ENCODE data around the gene PGAP3.

The PGAP3 gene

GRCh38 chr17:39671651-39672521, 16.0 kb downstream of the PGAP3 start:
- peak; percentile 37 for DNase-seq (ENCODE audit: low read depth)

DNA sequence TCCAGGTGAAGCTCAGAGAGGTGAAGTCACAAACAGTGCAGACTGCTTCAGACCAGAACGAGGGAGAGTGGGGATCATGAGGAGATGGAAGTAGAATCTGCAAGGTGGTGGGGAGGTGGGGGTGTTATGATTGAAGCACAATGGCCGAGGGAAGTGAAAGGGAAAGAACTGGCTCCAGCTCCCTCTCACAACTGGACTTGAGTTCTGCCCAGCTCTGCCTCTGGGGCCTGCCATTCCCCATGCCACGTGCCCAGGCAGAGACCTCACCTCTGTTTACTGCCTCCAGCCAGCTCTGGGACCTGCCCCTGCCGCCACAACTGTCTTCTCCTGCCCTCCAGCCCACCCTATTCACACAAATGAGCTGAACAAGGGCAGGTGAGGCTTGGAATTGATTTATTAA, 17.1 kb downstream of the PGAP3 start:
- DNase-seq (ENCODE audit: low read depth) = no peak

GRCh38 chr17:39669897-39670735, 17.7 kb downstream of the PGAP3 start:
- no peak for DNase-seq (ENCODE audit: low read depth)

- peak; percentile 48 for DNase-seq (ENCODE audit: low read depth)
Measured at GRCh38 chr17:39667945-39668924, 19.6 kb downstream of the PGAP3 start, which contains the start of gene PNMT. PNMT (plus strand) TSS chr17:39668453; CDS start chr17:39668476, 23 bp downstream.

DNA sequence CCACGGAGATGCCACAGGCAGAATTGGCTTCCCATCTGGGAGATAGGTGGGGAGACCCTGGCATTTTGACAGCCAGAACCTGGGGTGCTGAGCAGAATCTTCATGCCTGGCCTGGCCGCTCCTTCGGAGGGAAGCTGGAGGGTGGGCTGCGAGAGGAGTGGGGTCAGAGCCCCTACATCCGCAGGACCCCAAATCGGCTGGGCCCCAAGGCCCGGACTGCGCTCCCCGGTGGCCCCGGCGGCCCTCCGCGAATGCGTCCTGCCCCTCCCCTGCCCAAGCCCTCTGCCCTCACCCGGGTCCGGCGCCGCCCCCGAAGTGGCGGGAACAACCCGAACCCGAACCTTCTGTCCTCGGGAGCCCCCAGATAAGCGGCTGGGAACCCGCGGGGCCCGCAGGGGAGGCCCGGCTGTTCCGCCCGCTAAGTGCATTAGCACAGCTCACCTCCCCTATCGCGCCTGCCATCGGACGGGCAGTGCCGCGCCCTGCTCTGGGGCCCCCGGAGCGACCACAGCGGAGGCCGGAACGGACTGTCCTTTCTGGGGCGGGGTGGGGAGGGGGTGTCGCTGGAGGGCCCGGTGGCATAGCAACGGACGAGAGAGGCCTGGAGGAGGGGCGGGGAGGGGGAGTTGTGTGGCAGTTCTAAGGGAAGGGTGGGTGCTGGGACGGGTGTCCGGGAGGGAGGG, 20.5 kb downstream of the PGAP3 start:
- no peak for DNase-seq (ENCODE audit: low read depth)

DNA sequence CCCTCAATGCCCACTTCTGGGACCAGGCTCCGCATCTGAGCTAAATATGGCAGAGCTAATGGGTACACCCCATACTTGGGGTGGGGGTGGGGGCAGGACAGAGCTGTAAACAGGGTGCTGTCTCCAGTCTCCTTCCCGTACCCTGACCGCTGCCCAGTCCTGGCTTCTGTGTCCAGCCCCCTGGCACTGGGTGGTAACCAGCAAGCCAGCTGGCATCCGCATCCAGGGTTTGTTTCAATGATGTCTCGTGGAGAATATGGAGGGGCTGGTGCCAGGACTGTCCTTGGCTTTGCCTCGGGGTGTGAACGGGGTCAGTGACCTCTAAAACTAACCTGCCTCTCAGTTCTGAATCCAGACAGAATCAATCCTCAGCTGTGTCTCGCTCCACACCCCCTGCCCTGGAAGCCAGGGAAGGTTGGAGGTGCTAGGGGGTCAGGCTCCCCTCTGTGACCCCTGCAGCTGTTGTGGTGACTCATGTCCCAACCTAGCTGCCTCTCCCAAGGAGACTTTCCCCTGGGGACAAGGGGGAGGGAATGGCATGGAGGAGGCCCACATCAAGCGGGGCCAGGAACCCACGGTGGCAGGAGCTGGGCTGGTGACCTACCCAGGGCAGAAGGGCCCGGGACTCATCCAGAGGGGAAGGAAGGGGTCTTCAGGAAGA, 21.1 kb downstream of the PGAP3 start:
- no peak for DNase-seq (ENCODE audit: low read depth)

DNA sequence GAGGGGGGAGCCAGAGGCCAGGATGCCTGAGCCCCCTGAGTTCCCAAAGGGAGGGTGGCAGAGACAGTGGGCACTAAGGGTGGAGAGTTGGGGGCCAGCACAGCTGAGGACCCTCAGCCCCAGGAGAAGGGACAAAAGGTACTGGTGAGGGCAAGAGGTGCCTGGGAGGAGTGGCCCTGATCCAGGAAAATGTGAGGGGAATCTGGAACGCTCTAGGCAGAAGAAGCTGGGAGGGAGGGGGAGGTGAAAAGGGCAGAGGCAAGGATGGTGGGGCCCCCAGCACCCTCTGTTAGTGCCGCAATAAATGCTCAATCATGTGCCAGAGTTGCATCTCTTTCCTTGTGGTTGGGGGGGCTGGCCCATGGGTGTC, 21.6 kb downstream of the PGAP3 start:
- DNase-seq (ENCODE audit: low read depth) = no peak

- no peak for DNase-seq (ENCODE audit: low read depth)
Measured at GRCh38 chr17:39665642-39666224, 22.1 kb downstream of the PGAP3 start.

- DNase-seq (ENCODE audit: low read depth) = no peak
Measured at GRCh38 chr17:39664581-39665561, 23.0 kb downstream of the PGAP3 start, which contains the start of gene TCAP. TCAP (plus strand) TSS chr17:39665349; CDS start chr17:39665360, 11 bp downstream.

GRCh38 chr17:39663688-39664580, 23.9 kb downstream of the PGAP3 start:
- DNase-seq (ENCODE audit: low read depth) = no peak

DNA sequence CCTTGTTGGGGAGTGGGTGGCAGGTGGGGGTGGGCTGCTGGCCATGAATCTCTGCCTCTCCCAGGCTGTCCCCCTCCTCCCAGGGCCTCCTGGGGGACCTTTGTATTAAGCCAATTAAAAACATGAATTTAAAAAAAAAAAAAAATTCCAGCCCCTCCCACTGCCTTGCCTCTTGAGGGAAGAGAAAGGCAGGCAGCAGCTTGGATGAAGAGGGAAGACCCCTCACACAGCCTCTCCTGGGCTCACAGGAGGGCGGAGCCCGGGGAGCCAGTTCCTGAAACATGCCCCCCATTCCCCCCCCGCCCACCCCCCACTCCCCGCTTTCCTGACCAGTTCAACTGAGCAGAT, 24.5 kb downstream of the PGAP3 start:
- DNase-seq (ENCODE audit: low read depth) = no peak

DNA sequence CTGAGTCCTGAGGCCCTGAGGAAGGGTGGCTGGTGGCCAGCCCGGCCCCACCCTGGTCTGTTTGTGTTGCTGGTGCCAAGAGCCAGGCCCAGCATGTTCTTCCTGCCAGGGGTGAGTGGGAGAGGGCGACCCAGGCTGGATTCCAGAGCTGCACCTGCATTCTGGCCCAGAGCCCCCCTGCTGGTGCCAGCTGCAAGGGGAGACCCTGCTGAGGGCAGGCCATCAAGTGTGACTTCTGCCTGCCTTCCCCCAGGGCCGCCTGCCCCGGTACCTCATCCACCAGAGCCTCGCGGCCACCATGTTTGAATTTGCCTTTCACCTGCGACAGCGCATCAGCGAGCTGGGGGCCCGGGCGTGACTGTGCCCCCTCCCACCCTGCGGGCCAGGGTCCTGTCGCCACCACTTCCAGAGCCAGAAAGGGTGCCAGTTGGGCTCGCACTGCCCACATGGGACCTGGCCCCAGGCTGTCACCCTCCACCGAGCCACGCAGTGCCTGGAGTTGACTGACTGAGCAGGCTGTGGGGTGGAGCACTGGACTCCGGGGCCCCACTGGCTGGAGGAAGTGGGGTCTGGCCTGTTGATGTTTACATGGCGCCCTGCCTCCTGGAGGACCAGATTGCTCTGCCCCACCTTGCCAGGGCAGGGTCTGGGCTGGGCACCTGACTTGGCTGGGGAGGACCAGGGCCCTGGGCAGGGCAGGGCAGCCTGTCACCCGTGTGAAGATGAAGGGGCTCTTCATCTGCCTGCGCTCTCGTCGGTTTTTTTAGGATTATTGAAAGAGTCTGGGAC, 25.1 kb downstream of the PGAP3 start:
- DNase-seq (ENCODE audit: low read depth) = no peak

DNA sequence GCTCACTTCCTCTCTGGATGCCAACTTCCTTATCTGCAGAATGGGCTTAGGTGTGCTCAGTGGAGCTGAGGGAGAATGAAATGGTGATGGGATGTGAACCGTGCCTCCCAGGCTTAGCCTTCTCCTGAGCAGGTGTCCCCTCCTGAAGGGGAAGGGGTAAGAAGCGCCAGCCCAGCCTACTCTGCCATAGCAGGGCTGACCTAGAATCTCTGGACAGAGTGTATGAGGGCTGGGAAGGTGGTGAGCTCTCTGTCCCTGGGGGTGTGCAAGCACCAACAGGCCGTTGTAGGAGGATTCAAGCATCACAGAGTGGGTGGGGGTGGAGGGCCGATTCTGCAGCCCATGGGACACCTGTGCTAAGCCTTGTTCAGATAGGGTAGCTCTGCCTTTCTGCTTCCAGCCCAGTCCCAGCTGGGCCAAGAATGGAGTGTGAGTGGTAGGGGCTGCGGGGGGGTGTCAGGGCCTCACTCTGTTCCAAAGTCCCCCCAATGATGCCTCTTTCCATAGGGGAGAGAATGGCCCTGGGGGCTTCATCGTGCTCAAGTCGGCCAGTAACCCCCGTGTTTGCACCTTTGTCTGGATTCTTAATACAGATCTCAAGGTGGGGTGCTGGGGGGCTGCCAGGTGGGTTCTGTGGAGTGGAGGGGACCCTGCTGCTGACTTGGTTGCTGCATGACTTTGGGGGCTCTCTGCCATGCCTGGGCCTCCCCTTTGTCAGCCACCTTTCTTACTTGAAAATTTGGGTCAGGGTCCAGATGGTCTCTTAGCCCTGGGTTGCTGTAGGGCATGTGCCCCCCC, 25.9 kb downstream of the PGAP3 start:
- no peak for DNase-seq (ENCODE audit: low read depth)

DNA sequence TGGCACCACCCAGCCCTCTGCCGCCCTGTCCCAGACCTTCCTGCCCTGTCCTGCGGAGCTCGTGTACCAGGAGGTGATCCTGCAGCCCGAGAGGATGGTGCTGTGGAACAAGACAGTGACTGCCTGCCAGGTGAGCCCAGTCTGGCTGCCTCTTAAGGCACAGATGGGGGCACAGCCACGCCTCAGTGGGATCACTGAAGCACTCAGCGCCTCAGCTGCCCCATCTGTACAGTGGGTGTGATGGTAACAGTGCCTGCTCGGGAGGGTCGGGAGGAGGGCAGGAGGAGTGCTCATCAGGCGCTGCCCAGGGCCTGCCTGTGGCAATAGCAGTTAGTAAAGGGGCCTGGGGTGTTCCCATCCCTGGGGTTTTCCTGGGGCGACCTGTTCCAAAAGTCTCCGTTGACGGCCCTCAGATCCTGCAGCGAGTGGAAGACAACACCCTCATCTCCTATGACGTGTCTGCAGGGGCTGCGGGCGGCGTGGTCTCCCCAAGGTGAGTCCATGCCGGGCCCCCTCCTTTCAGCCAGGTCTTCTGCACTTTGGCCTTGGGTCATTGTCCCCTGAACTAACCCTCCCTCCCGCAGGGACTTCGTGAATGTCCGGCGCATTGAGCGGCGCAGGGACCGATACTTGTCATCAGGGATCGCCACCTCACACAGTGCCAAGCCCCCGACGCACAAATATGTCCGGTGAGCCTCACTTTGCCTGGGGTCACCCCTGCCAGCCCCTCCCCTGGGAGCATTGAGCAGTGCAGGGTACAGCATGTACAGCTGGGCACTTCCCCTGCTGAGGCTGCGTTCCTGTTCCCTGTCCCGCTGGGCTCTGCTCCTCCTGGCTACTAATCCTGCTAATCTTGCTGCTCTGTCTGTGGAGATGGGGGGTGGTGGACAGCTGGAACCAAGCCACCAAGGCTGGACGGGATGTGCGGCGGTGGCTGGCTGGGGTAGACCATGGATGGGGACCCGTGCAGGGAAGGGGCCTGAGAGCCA, 27.2 kb downstream of the PGAP3 start:
- peak; percentile 15 for DNase-seq (ENCODE audit: low read depth)

DNA sequence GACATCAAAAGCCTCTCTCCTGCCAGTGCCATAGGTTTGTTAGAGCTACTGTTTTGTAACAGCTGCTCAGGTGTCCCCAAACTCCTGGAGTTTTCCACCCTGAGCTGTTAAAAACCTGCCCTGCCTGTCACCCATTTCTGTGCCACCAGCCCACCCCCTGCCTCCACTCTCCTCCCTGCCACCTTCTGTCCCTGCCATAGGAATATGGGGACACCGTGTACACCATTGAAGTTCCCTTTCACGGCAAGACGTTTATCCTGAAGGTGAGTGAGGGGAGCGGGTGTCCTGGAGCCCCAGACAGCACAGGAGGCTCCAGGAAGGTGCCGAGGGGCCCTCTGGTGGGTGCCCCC, 27.9 kb downstream of the PGAP3 start:
- no peak for DNase-seq (ENCODE audit: low read depth)
